GM20431 (cell line): Measurements from ENCODE around the gene OSBPL10.

Experiments used
- in situ Hi-C: fragments of 300-500 bp; cut with MseI, MboI; formaldehyde crosslinking; loops from one replicate; pipeline ENCODE4 v1.15.0; 2020; ENCODE audit warnings: low sequenced_read_pairs; ENCODE audit not compliant: unreplicated experiment

The OSBPL10 gene

DNA sequence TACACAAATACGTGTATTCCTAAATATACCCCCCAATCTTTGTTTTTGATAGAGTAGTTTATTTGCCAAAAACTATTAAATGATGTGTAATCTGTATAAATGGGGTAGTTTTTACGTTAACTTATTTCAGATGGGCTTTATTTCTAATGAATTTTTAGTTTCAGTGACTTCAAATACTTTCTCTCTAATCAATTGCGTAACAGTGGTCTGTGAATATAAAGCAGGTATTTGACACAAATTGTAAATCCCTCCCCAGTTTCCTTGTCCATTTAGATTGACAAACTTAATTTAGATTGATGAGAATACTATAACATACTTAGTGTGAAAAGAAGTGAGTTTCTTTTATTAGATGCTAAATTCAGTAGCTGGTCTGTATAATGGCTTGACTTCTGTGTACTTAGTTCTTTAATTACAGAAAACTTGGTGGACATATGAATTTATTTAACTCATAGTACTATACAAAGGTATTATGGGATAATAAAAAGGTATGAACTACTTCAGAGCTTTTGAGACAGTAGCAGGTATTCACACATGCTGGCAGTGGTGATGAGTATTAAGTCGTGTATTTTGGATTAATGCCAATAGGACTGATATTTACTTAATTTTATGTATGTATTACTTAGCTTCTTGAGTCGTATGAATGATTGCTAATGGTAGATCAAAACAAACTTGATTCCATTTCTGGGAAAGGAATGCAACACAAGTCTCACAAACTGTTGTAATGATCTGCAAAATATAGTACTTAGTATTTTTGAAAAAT lies 366.7 kb downstream of the OSBPL10 start:
- in situ Hi-C loops = no loop called here

DNA sequence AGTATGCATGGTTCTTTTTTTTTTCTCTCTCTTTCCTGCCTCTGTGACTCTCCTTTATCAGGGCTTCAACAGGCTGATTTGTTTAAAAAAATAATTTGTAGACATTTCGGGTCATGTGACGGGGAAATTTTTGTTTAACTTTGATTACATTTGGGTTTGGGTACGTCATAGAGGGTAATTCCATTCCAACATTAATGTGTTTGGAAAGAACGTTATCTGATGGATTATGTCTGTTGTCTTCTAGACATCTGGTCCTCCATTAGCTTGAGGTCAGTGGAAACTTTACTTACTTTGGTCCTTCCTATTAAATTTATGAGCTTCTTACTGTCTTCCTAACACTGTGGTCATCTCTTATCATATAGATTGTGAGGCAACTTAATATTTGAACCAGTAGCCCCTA lies 367.4 kb downstream of the OSBPL10 start:
- in situ Hi-C loops = no loop called here

DNA sequence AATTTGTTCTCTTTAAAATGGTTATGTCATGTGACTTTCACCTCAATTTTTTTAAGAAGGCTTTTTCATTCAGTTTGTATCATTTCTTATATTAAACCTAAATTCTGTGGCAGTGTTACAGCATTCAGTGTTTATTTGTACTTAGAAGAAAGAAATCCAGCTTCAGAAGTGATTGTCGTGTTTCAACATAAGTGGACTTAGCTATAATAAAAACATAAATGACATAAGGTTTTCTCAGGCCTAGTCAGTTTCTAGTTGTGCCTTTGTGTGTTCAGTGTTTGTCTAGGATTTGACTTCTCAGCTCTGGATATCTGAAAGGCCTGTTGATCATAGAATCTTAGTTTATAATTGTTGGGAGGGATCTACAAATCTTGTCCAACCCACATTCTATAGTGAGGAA lies 367.9 kb downstream of the OSBPL10 start:
- in situ Hi-C loops = no loop called here
